ENCODE data around the gene APOBEC4. TPM values are rescaled to one million over a fixed set of nuclear protein-coding genes. Genes with fewer than 3 reads are reported as not detected.

The APOBEC4 gene
- total RNA-seq, 1 experiment from 2014 or later, result not detected

DNA sequence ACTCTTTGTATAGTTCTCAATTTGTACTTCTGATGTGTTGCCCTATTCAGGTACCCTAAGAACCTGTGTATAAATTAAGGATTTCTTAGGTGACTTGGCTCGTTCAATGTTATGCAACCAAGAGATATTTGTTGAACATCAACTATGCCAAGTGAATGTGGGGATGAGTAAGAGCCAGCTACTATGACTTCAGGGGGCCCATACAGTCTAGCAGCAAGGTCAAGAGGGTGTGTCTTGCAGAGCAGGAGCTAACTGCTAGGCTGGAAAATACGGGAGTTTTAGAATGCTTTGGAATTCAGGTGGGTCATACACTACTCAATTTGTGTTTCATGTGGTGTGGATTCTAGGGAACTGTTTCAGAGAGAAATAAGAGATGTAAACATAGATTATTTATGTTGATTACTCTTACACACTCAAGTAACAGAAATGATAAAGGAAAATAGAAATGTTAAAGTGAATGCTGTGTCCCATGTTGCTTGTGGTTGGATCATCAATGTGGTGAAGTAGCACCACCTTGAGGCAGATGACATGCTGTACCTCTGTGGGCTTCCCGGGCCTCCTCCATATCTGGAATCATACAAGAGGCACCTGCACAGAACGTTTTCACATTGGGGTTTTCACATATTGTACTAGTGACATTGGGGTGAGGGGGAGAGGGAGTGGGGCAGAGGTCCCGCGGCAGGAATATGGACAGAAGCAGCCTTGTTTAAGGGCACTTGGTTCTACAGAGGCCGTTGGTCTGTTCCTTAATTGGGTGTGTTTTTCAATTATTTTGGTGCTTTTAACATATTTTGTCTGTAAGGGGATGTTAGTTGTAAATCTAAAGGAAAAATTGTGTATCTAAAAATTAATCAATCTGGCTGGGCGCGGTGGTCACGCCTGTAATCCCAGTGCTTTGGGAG lies 30.0 kb downstream of the APOBEC4 start:
- no peak overlapping the region for H3K4me2 ChIP-seq (ENCODE audit: low read length)
- H3K79me2 ChIP-seq (ENCODE audit: insufficient read depth, low read length), result no peaks in the 10 kb centered on the region
- BruUV-seq (replicated peaks), result no TSS peak
- H3K27ac ChIP-seq (ENCODE audit: low read depth, low read length), result no peak overlapping the region
- H3K9ac ChIP-seq (ENCODE audit: low read length), result no peak overlapping the region
- RAD21 ChIA-PET (ENCODE audit: low non-redundant PET in 1 of 2, low total read pairs in 2 of 2, uncharacterized antibody in 2 of 2, unreplicated experiment in 2 of 2), result no interaction called here
- intact Hi-C loops (cut with micrococcal nuclease), result loop anchor here (1.0 to 5.0 kb wide), 3 partner anchors 153 to 661 kb away; no protein-coding TSS in a partner anchor
- no peaks in the 10 kb centered on the region for H4K20me1 ChIP-seq (ENCODE audit: insufficient read depth)
- TF ChIP-seq CTCF (IDR thresholded peaks at IDR 0.05 in 2 of 3, conservative IDR thresholded peaks at IDR 0.05 in 1 of 3; ENCODE audit: borderline replicate concordance in 1 of 3, insufficient read depth in 1 of 3, low read depth in 2 of 3, low read length in 2 of 3) (peak; percentile 60 to 76 (median 71); a peak in 5 of 6 replicates), RAD21 (IDR thresholded peaks at IDR 0.05; ENCODE audit: low read depth) (peak; percentile 90)
- TF ChIP-seq, protein P1, sequence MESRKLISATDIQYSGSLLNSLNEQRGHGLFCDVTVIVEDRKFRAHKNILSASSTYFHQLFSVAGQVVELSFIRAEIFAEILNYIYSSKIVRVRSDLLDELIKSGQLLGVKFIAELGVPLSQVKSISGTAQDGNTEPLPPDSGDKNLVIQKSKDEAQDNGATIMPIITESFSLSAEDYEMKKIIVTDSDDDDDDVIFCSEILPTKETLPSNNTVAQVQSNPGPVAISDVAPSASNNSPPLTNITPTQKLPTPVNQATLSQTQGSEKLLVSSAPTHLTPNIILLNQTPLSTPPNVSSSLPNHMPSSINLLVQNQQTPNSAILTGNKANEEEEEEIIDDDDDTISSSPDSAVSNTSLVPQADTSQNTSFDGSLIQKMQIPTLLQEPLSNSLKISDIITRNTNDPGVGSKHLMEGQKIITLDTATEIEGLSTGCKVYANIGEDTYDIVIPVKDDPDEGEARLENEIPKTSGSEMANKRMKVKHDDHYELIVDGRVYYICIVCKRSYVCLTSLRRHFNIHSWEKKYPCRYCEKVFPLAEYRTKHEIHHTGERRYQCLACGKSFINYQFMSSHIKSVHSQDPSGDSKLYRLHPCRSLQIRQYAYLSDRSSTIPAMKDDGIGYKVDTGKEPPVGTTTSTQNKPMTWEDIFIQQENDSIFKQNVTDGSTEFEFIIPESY (IDR thresholded peaks at IDR 0.05; ENCODE audit: extremely low read depth, insufficient replicate concordance, low read length), result no peak
- peaks cover 0 to 5% of the 10 kb centered on the region in 2 experiments; a peak in 1 of 4 replicates for H3K4me1 ChIP-seq (ENCODE audit: control insufficient read depth in 1 of 2, insufficient read depth in 2 of 2, low read length in 2 of 2)
- H2AFZ ChIP-seq (ENCODE audit: low read depth, low read length, poor library complexity, severe bottlenecking), result no peak overlapping the region
- no peaks in the 10 kb centered on the region for H3K9me3 ChIP-seq (ENCODE audit: control insufficient read depth in 1 of 2, insufficient read depth in 1 of 2, low read depth in 1 of 2, low read length in 2 of 2)
- no peaks in the 10 kb centered on the region for H3K27me3 ChIP-seq (ENCODE audit: insufficient read depth, low read length)
- POLR2A ChIA-PET, result no interaction called here
- H3K9me2 ChIP-seq (ENCODE audit: insufficient read depth), result no peaks in the 10 kb centered on the region
- DNase-seq (ENCODE audit: low read depth, low spot score), result peak; percentile 51
- CTCF ChIA-PET, result interaction anchor here (1.0 to 1.4 kb wide), 4 partner anchors 11 to 341 kb away, joined by 3 to 8 read pairs (median 4); no protein-coding TSS in a partner anchor
- H3K4me3 ChIP-seq (replicated peaks in 1 of 2; ENCODE audit: low read depth in 1 of 2, low read length in 2 of 2), result no peak overlapping the region
- peaks cover 3 to 5% of the 10 kb centered on the region in 2 experiments; a peak in 2 of 4 replicates for H3K36me3 ChIP-seq (ENCODE audit: control insufficient read depth in 1 of 2, insufficient read depth in 2 of 2, low read length in 2 of 2)
- ATAC-seq, result peak; percentile 99
